Esophagus squamous epithelium (tissue), 4 donors: Measurements from ENCODE around the gene NEDD1.

Experiments used
- CTCF ChIP-seq, 6 experiments: fragments of 450-650 bp in 4 of 6; fragments of 200-600 bp in 2 of 6; sonication (generic) in 2 of 6; IDR thresholded peaks; one replicate each; pipeline ENCODE4 v1.5.1; 2016 to 2019; ENCODE audit warnings: antibody characterized with exemption in 6 of 6, mild to moderate bottlenecking in 4 of 6, moderate library complexity in 4 of 6
- POLR2A ChIP-seq, 4 donors: fragments of 450-650 bp; IDR thresholded peaks; one replicate each; pipeline ENCODE4 v1.6.1; 2017; ENCODE audit warnings: antibody characterized with exemption in 4 of 4, mild to moderate bottlenecking in 4 of 4, moderate library complexity in 3 of 4

GRCh38 chr12:96881608-96882007, 25.4 kb upstream of the NEDD1 start:
- TF ChIP-seq CTCF (IDR thresholded peaks at IDR 0.05), result no peak
- TF ChIP-seq POLR2A (IDR thresholded peaks at IDR 0.05), result no peak
